ENCODE measurements around the gene ZBTB40. TPM values are rescaled to one million over a fixed set of nuclear protein-coding genes. Genes with fewer than 3 reads are reported as not detected.

The ZBTB40 gene
- total and polyA plus RNA-seq, 9 of the 15 experiments (the other 6 are each of a cell fraction or from before 2014, with no cell fraction given), result 2.6 to 26.0 (median 18.8) TPM

GRCh38 chr1:22555371-22555656 lies 103.7 kb downstream of the ZBTB40 start (continued):
- TF ChIP-seq NFIX (CRISPR knock-in tag; IDR thresholded peaks at IDR 0.05; ENCODE audit: low read depth) (no peak), ZNF586 (CRISPR knock-in tag; conservative IDR thresholded peaks at IDR 0.05) (no peak)

GRCh38 chr1:22556391-22557104 lies 104.9 kb downstream of the ZBTB40 start:
- Histone ChIP-seq H3K27me3 (ENCODE audit: control insufficient read depth in 2 of 2, insufficient read depth in 2 of 2, low read length in 2 of 2) (peaks cover 47 to 85% of the 10 kb centered on the region in 2 experiments; a peak in 4 of 5 replicates), H3K79me2 (ENCODE audit: control insufficient read depth, insufficient read depth, low read length) (no peaks in the 10 kb centered on the region), H3K27ac (ENCODE audit: extremely low read depth, low read depth, low read length) (no peak overlapping the region), H3K9me1 (ENCODE audit: control insufficient read depth, insufficient read depth, low read length) (no peaks in the 10 kb centered on the region), H3K4me1 (replicated peaks in 1 of 2; ENCODE audit: control insufficient read depth in 2 of 2, insufficient read depth in 2 of 2, low read length in 2 of 2) (peaks cover 0 to 10% of the 10 kb centered on the region in 2 experiments; a peak in 1 of 5 replicates), H2AFZ (ENCODE audit: low read depth, low read length) (no peak overlapping the region), H3K9me3 (replicated peaks; ENCODE audit: control insufficient read depth, insufficient read depth, low read depth, low read length) (no peaks in the 10 kb centered on the region), H3K36me3 (ENCODE audit: control insufficient read depth, insufficient read depth, low read length) (no peaks in the 10 kb centered on the region), H4K20me1 (replicated peaks; ENCODE audit: control insufficient read depth, insufficient read depth, low read length) (peaks cover 34% of the 10 kb centered on the region), H3K4me2 (ENCODE audit: insufficient read depth, low read length) (no peak overlapping the region), H3K9ac (ENCODE audit: insufficient read depth in 1 of 2, low read depth in 2 of 2, low read length in 2 of 2) (no peak overlapping the region), H3K4me3 (no peak overlapping the region)
- ChIA-PET CTCF (ENCODE audit: low intra/inter-chr PET ratio) (no interaction called here), POLR2A (interaction anchor here (0.5 to 0.6 kb wide), 2 partner anchors 18 to 1758 kb away, joined by 3 read pairs; no protein-coding TSS in a partner anchor)
- no peak for DNase-seq (ENCODE audit: extremely low read depth in 1 of 4, low spot score in 3 of 4)
- TF ChIP-seq USF1 (CRISPR knock-in tag; IDR thresholded peaks at IDR 0.05) (0 out of 2 replicates have a peak, but pooled peaks have one; percentile 7), ZBTB40 (IDR thresholded peaks at IDR 0.05) (no peak), ZBTB40 (CRISPR knock-in tag; IDR thresholded peaks at IDR 0.05) (no peak)
- in situ Hi-C loops (cut with MboI) (no loop called here), intact Hi-C loops (cut with micrococcal nuclease) (no loop called here)
- 1% methylated on average over 12 of the region's 13 CpGs for WGBS (ENCODE audit: insufficient coverage, low coverage, missing lambda C conversion rate)
- BruUV-seq (replicated peaks), result no TSS peak
- no peak for FAIRE-seq
- peak; percentile 39 for ATAC-seq

All from K562 (cell line).